ENCODE data around the gene SLAMF1.
"Not testable (repeated sequence)": the region's sequence is repeated elsewhere in the genome, so short reads cannot be mapped to it uniquely, and the experiment has no call there.

SLAMF1 gene

DNA sequence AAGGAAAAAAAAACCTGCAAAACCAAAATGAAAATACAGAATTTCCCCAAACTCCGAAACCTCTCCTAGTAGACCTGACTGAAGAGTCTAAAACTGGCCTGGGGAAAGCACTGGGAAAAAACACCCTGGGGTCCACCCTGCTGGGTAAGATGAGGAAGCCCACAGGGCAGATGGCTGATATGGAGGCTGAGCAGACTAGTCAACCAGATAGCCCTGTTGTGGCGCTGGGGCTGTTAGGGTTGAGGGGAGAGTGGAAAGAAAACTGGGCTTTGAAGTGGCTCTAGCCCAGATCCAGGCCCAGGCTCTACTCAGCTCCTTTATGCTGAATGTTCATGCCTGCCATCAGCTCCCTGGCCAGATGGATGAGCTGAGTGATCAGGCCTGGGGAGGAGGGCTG, 6.8 kb upstream of the SLAMF1 start:
- Histone ChIP-seq H2BK5ac (ENCODE audit: low read length) (peak overlapping the region; percentile 100), H3K4ac (ENCODE audit: low read depth, low read length) (peak overlapping the region; percentile 88), H2AK5ac (ENCODE audit: low read length) (peak overlapping the region; percentile 100), H3K56ac (ENCODE audit: low read length) (peak overlapping the region; percentile 93), H3K36me3 (ENCODE audit: control insufficient read depth, insufficient read depth, low read length) (no peaks in the 10 kb centered on the region), H3K27ac (ENCODE audit: low read depth, low read length) (peak overlapping the region; percentile 99), H3K4me3 (ENCODE audit: low read length) (no peak overlapping the region), H3K27me3 (ENCODE audit: insufficient read depth, low read length, poor library complexity) (no peaks in the 10 kb centered on the region), H4K5ac (ENCODE audit: low read length) (peak overlapping the region; percentile 2), H3K4me2 (ENCODE audit: low read length) (no peak overlapping the region), H3K79me1 (ENCODE audit: low read length) (no peaks in the 10 kb centered on the region), H3K4me1 (ENCODE audit: control insufficient read depth, low read depth, low read length) (peaks cover 20% of the 10 kb centered on the region), H3K79me2 (ENCODE audit: control insufficient read depth, insufficient read depth, low read length) (no peaks in the 10 kb centered on the region), H4K8ac (ENCODE audit: low read depth, low read length) (no peak overlapping the region), H2BK15ac (replicated peaks; ENCODE audit: low read depth) (peak overlapping the region; percentile 7), H2BK120ac (ENCODE audit: low read depth, low read length) (peak overlapping the region; percentile 100), H3K23ac (ENCODE audit: low read length) (no peak overlapping the region), H3K18ac (ENCODE audit: low read length) (peak overlapping the region; percentile 94), H3K9ac (ENCODE audit: low read length) (peak overlapping the region; percentile 64)
- WGBS (ENCODE audit: extremely low coverage, insufficient coverage, low lambda C conversion rate) = no CpG with 5 or more reads among the region's 2 CpGs
- peak; percentile 52 for DNase-seq

GRCh38 chr1:160652924-160653619, 6.2 kb upstream of the SLAMF1 start:
- Histone ChIP-seq H3K23ac (ENCODE audit: low read length) (peak overlapping the region; percentile 25), H2BK5ac (ENCODE audit: low read length) (peak overlapping the region; percentile 100), H3K18ac (ENCODE audit: low read length) (peak overlapping the region; percentile 94), H4K5ac (ENCODE audit: low read length) (peak overlapping the region; percentile 2), H3K36me3 (ENCODE audit: control insufficient read depth, insufficient read depth, low read length) (no peaks in the 10 kb centered on the region), H3K79me2 (ENCODE audit: control insufficient read depth, insufficient read depth, low read length) (no peaks in the 10 kb centered on the region), H3K56ac (ENCODE audit: low read length) (peak overlapping the region; percentile 93), H3K4me3 (ENCODE audit: low read length) (no peak overlapping the region), H2BK120ac (ENCODE audit: low read depth, low read length) (peak overlapping the region; percentile 100), H3K27me3 (ENCODE audit: insufficient read depth, low read length, poor library complexity) (no peaks in the 10 kb centered on the region), H3K9ac (ENCODE audit: low read length) (peak overlapping the region; percentile 64), H3K4ac (ENCODE audit: low read depth, low read length) (peak overlapping the region; percentile 88), H3K27ac (ENCODE audit: low read depth, low read length) (peak overlapping the region; percentile 99), H2AK5ac (ENCODE audit: low read length) (peak overlapping the region; percentile 99), H3K4me1 (ENCODE audit: control insufficient read depth, low read depth, low read length) (peaks cover 19% of the 10 kb centered on the region), H3K4me2 (ENCODE audit: low read length) (no peak overlapping the region), H4K8ac (ENCODE audit: low read depth, low read length) (peak overlapping the region; percentile 97), H3K79me1 (ENCODE audit: low read length) (no peaks in the 10 kb centered on the region), H2BK15ac (replicated peaks; ENCODE audit: low read depth) (peak overlapping the region; percentile 7)
- DNase-seq = peak; percentile 77
- WGBS (ENCODE audit: extremely low coverage, insufficient coverage, low lambda C conversion rate) = no CpG with 5 or more reads among the region's 9 CpGs

DNA sequence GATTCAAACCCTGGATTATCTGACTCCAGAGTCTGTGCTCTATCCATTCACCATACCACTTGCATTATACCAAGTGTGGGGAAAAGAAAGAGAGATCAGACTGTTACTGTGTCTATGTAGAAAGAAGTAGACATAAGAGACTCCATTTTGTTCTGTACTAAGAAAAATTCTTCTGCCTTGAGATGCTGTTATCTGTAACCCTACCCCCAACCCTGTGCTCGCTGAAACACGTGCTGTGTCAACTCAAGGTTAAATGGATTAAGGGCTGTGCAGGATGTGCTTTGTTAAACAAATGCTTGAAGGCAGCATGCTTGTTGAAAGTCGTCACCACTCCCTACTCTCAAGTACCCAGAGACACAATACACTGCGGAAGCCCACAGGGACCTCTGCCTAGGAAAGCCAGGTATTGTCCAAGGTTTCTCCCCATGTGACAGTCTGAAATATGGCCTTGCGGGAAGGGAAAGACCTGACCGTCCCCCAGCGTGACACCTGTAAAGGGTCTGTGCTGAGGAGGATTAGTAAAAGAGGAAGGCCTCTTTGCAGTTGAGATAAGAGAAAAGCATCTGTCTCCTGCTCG, 5.3 kb upstream of the SLAMF1 start:
- H3K56ac ChIP-seq (ENCODE audit: low read length) = peak overlapping the region; percentile 85
- H3K4me3 ChIP-seq (ENCODE audit: low read length); H3K79me2 ChIP-seq (ENCODE audit: control insufficient read depth, insufficient read depth, low read length); H3K79me1 ChIP-seq (ENCODE audit: low read length); H2AK5ac ChIP-seq (ENCODE audit: low read length); H3K23ac ChIP-seq (ENCODE audit: low read length); H2BK15ac ChIP-seq (replicated peaks; ENCODE audit: low read depth); H3K36me3 ChIP-seq (ENCODE audit: control insufficient read depth, insufficient read depth, low read length); H3K4me2 ChIP-seq (ENCODE audit: low read length); H3K27me3 ChIP-seq (ENCODE audit: insufficient read depth, low read length, poor library complexity): not testable (repeated sequence)
- peak overlapping the region; percentile 48 for H3K9ac ChIP-seq (ENCODE audit: low read length)
- peak overlapping the region; percentile 65 for H4K8ac ChIP-seq (ENCODE audit: low read depth, low read length)
- H4K5ac ChIP-seq (ENCODE audit: low read length) = peak overlapping the region; percentile 85
- peak overlapping the region; percentile 99 for H3K27ac ChIP-seq (ENCODE audit: low read depth, low read length)
- H3K4ac ChIP-seq (ENCODE audit: low read depth, low read length) = peak overlapping the region; percentile 99
- WGBS (ENCODE audit: extremely low coverage, insufficient coverage, low lambda C conversion rate) = no CpG with 5 or more reads among the region's 8 CpGs
- H3K4me1 ChIP-seq (ENCODE audit: control insufficient read depth, low read depth, low read length) = peaks cover 14% of the 10 kb centered on the region
- peak overlapping the region; percentile 100 for H2BK5ac ChIP-seq (ENCODE audit: low read length)
- peak overlapping the region; percentile 98 for H3K18ac ChIP-seq (ENCODE audit: low read length)
- peak; percentile 99 for DNase-seq
- H2BK120ac ChIP-seq (ENCODE audit: low read depth, low read length) = peak overlapping the region; percentile 100

GRCh38 chr1:160651433-160652064, 4.7 kb upstream of the SLAMF1 start:
- Histone ChIP-seq H3K79me2 (ENCODE audit: control insufficient read depth, insufficient read depth, low read length) (no peaks in the 10 kb centered on the region), H3K4me3 (ENCODE audit: low read length) (no peak overlapping the region), H4K5ac (ENCODE audit: low read length) (peak overlapping the region; percentile 85), H2AK5ac (ENCODE audit: low read length) (peak overlapping the region; percentile 28), H4K8ac (ENCODE audit: low read depth, low read length) (peak overlapping the region; percentile 65), H3K23ac (ENCODE audit: low read length) (no peak overlapping the region), H3K9ac (ENCODE audit: low read length) (peak overlapping the region; percentile 48), H3K4me1 (ENCODE audit: control insufficient read depth, low read depth, low read length) (peaks cover 14% of the 10 kb centered on the region), H3K4ac (ENCODE audit: low read depth, low read length) (peak overlapping the region; percentile 99), H3K27me3 (ENCODE audit: insufficient read depth, low read length, poor library complexity) (no peaks in the 10 kb centered on the region), H2BK15ac (replicated peaks; ENCODE audit: low read depth) (peak overlapping the region; percentile 3), H3K18ac (ENCODE audit: low read length) (peak overlapping the region; percentile 98), H2BK120ac (ENCODE audit: low read depth, low read length) (peak overlapping the region; percentile 100), H3K4me2 (ENCODE audit: low read length) (no peak overlapping the region), H3K56ac (ENCODE audit: low read length) (peak overlapping the region; percentile 85), H3K36me3 (ENCODE audit: control insufficient read depth, insufficient read depth, low read length) (no peaks in the 10 kb centered on the region), H2BK5ac (ENCODE audit: low read length) (peak overlapping the region; percentile 100), H3K79me1 (ENCODE audit: low read length) (no peaks in the 10 kb centered on the region), H3K27ac (ENCODE audit: low read depth, low read length) (peak overlapping the region; percentile 87)
- peak; percentile 34 for DNase-seq
- no CpG with 5 or more reads among the region's 1 CpG for WGBS (ENCODE audit: extremely low coverage, insufficient coverage, low lambda C conversion rate)

GRCh38 chr1:160647329-160647720, 481 bp upstream of the SLAMF1 start:
- Histone ChIP-seq H3K56ac (ENCODE audit: low read length) (no peak overlapping the region), H3K4ac (ENCODE audit: low read depth, low read length) (peak overlapping the region; percentile 87), H3K4me2 (ENCODE audit: low read length) (no peak overlapping the region), H4K8ac (ENCODE audit: low read depth, low read length) (no peak overlapping the region), H3K9ac (ENCODE audit: low read length) (no peak overlapping the region), H3K79me1 (ENCODE audit: low read length) (no peaks in the 10 kb centered on the region), H2BK120ac (ENCODE audit: low read depth, low read length) (no peak overlapping the region), H3K36me3 (ENCODE audit: control insufficient read depth, insufficient read depth, low read length) (no peaks in the 10 kb centered on the region), H4K5ac (ENCODE audit: low read length) (no peak overlapping the region), H3K27ac (ENCODE audit: low read depth, low read length) (no peak overlapping the region), H3K23ac (ENCODE audit: low read length) (no peak overlapping the region), H3K4me1 (ENCODE audit: control insufficient read depth, low read depth, low read length) (peaks cover 6% of the 10 kb centered on the region), H2BK5ac (ENCODE audit: low read length) (peak overlapping the region; percentile 29), H3K18ac (ENCODE audit: low read length) (no peak overlapping the region), H3K4me3 (ENCODE audit: low read length) (no peak overlapping the region), H3K79me2 (ENCODE audit: control insufficient read depth, insufficient read depth, low read length) (no peaks in the 10 kb centered on the region), H3K27me3 (ENCODE audit: insufficient read depth, low read length, poor library complexity) (no peaks in the 10 kb centered on the region), H2BK15ac (replicated peaks; ENCODE audit: low read depth) (peak overlapping the region; percentile 96), H2AK5ac (ENCODE audit: low read length) (peak overlapping the region; percentile 91)
- no peak for DNase-seq
- WGBS (ENCODE audit: extremely low coverage, insufficient coverage, low lambda C conversion rate) = no CpG with 5 or more reads among the region's 3 CpGs
